Breast epithelium (tissue), 3 donors: ENCODE measurements around the gene CPA2.

Experiments used
- POLR2A ChIP-seq: fragments of 450-650 bp; IDR thresholded peaks from one replicate; pipeline ENCODE4 v1.6.1; 2016; ENCODE audit warnings: antibody characterized with exemption, mild to moderate bottlenecking, moderate library complexity
- POLR2AphosphoS5 ChIP-seq, 3 donors: sonication (generic); formaldehyde crosslinking; IDR thresholded peaks; one replicate each; pipeline ENCODE4 v1.6.1; 2017; ENCODE audit warnings: antibody characterized with exemption in 3 of 3
- TF ChIP-seq, protein P1 (sequence below), 3 donors: fragments of 450-650 bp; IDR thresholded peaks; one replicate each; pipeline ENCODE4 v1.5.1; 2016 to 2017; ENCODE audit warnings: antibody characterized with exemption in 3 of 3, mild to moderate bottlenecking in 3 of 3, moderate library complexity in 3 of 3

DNA sequence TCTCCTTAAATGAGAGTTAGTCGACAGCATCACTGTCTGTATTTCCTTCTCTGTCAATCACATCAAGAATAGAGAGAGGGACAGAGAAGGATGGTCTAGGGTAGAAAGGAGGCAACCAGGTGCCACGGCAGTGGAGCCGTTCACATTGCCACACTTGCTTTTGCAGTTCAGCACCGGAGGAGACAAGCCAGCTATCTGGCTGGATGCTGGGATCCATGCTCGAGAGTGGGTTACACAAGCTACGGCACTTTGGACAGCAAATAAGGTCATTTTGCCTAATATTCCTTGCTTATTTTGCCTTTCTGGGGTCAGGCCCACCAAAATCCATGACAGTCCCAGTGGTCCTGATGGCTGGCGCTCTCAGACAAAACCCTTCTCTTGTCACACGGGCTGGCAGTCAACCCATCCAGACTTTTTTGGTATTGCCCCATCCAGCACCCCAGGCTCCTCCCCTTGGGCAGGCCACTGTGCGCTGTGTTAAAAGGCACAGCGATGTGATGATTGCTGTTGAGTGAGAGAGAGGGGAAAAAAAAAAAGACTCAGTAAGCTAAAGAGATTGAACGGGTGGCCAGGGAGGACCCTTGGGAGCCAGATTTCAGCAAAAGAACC, 8.4 kb downstream of the CPA2 start:
- TF ChIP-seq, protein P1, sequence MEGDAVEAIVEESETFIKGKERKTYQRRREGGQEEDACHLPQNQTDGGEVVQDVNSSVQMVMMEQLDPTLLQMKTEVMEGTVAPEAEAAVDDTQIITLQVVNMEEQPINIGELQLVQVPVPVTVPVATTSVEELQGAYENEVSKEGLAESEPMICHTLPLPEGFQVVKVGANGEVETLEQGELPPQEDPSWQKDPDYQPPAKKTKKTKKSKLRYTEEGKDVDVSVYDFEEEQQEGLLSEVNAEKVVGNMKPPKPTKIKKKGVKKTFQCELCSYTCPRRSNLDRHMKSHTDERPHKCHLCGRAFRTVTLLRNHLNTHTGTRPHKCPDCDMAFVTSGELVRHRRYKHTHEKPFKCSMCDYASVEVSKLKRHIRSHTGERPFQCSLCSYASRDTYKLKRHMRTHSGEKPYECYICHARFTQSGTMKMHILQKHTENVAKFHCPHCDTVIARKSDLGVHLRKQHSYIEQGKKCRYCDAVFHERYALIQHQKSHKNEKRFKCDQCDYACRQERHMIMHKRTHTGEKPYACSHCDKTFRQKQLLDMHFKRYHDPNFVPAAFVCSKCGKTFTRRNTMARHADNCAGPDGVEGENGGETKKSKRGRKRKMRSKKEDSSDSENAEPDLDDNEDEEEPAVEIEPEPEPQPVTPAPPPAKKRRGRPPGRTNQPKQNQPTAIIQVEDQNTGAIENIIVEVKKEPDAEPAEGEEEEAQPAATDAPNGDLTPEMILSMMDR (IDR thresholded peaks at IDR 0.05), result no peak
- TF ChIP-seq POLR2A (no peak), POLR2AphosphoS5 (IDR thresholded peaks at IDR 0.05) (no peak)
